HG02571 (cell line): ENCODE data around the gene DMD.
"Not testable (repeated sequence)": the region's sequence is repeated elsewhere in the genome, so short reads cannot be mapped to it uniquely, and the experiment has no call there.

Source experiments
- ATAC-seq: cut with Tn5 transposase; IDR thresholded peaks from one replicate; pipeline ENCODE4 v1.9.1; 2021; ENCODE audit warnings: mild to moderate bottlenecking, moderate library complexity; ENCODE audit not compliant: unreplicated experiment

The DMD gene

GRCh38 chrX:32867781-32868523 lies 343.4 kb downstream of the DMD start:
- no peak for ATAC-seq

- no peak for ATAC-seq
Measured at GRCh38 chrX:32852203-32852602, 359.1 kb downstream of the DMD start.

- no peak for ATAC-seq
Measured at GRCh38 chrX:32851556-32851955, 359.8 kb downstream of the DMD start.

- no peak for ATAC-seq
Measured at GRCh38 chrX:32847921-32848320, 363.4 kb downstream of the DMD start.

GRCh38 chrX:32842053-32842452 lies 369.3 kb downstream of the DMD start:
- ATAC-seq, result no peak

GRCh38 chrX:32839781-32840180 lies 371.6 kb downstream of the DMD start:
- no peak for ATAC-seq

DNA sequence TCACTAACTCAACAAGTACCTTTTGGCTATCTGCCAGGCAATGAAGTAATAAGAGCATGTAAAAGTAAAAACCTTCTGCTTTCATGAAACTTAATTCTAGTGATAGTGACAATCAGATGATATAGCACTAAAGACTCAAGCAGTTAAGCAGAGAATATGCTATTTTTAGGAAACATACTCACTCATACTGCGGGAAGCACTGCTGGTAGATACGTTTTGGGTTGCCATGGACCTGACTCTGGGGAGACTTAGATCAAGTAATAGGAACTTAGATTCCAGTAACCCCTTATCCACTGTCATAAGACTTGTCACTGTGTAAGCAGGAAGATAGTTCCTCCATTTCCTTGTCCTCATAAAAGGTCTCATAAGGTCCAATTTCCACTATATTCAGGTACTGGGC lies 386.3 kb downstream of the DMD start:
- no peak for ATAC-seq

- ATAC-seq, result no peak
Measured at GRCh38 chrX:32804034-32804433, 407.3 kb downstream of the DMD start.

- no peak for ATAC-seq
Measured at GRCh38 chrX:32798990-32799389, 412.4 kb downstream of the DMD start.

GRCh38 chrX:32788936-32789335 lies 422.4 kb downstream of the DMD start:
- ATAC-seq, result no peak

GRCh38 chrX:32780109-32780508 lies 431.2 kb downstream of the DMD start:
- ATAC-seq, result no peak

GRCh38 chrX:32778965-32779364 lies 432.4 kb downstream of the DMD start:
- no peak for ATAC-seq

- no peak for ATAC-seq
Measured at GRCh38 chrX:32774966-32775365, 436.4 kb downstream of the DMD start.

- ATAC-seq, result no peak
Measured at GRCh38 chrX:32749070-32749469, 462.3 kb downstream of the DMD start.

DNA sequence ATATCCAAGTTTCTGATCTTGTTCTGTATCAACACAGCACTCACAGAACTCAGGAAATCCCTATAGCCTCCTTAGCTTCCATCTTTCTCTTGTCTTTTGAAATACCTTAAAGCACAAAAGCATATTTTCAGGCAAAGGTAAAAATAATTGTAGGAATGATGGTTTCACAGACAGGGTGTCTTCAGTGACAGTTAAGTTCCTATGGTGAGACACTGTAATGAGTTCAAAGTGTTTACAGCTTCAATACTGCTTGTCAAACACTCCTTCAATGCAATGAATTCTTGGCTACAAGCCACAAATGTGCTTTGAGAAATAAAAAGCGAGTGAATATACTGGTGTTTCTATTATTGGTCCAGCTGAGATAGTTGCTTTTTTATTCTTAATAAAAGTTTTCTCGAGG lies 466.0 kb downstream of the DMD start:
- ATAC-seq, result no peak

DNA sequence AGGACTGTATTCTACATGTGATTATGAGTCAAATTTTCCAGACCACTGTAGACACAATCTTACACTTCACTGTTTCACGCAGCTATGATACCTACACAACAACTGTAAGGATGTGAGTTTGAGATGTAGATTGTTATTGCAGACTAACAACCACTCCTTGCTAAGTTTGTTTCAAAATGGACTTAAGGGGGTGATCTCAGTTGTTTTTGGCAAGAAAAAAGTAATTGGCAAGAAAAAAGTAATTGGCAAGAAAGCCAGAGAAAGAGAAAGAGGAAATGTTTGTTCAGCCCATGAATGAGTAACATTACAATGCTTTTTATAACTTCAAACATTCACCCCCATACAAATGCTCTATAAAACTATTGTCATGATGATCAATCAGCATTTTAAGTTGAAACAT lies 466.4 kb downstream of the DMD start:
- ATAC-seq, result no peak

DNA sequence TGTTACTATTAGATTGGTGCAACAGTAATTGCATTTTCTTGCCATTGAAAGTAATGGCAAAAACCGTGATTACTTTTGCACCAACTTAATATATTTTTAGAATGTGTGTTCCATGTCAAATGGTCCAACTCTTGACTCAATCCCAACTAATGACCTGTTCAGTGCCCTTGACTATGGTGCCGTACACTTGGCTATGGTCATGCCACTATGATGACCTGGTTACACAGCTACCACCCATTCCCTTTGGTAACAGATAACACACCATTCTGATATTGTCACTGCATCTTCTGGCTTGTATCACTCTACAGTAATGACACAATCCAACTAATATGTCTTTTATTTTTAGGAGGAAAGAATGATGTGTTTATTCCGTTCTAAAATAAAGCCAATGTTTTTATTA lies 469.4 kb downstream of the DMD start:
- ATAC-seq, result no peak

GRCh38 chrX:32708542-32708941 lies 502.8 kb downstream of the DMD start:
- no peak for ATAC-seq

- ATAC-seq, result not testable (repeated sequence)
Measured at GRCh38 chrX:32705385-32705784, 506.0 kb downstream of the DMD start.

GRCh38 chrX:32687379-32687778 lies 524.0 kb downstream of the DMD start:
- no peak for ATAC-seq

DNA sequence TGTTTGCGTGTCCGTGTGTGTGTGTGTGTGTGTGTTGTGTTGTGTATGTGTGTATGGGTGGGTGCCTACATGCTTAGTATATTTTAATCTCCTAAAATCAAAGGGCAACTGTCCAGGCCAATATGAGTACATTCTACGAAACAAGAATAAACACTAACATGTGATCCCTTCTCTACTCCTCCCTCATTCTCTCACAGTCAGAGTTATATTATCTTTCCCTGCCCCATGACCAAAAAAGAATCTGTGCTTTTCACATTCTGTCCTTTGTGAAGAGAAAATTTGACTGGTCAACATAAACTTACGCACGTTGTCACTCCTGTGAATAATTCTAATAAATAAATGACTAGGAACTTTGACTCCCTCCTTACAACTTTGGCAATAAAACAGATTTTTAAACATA lies 532.9 kb downstream of the DMD start:
- ATAC-seq, result no peak

- no peak for ATAC-seq
Measured at GRCh38 chrX:32673193-32673592, 538.2 kb downstream of the DMD start.

DNA sequence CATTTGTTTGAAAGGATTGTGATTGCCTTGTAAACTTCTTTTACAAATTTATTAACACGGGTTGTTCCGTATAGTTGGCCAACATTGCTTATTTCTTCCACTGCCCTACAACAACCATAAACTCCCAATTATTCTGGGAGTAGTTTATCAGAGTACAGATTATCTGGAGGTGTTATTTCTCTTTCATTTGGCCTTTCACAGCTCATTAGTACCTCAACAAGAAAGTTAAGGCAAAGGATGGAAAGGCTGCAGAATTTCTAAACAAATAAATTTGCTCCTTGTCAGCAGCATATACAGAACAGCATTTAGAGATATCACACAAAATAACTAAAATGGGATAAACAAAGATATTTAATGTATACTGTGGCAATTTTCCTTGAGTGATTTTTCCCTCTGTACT lies 548.8 kb downstream of the DMD start:
- ATAC-seq, result no peak
